Astrocyte (in vitro differentiated cells and primary cell): ENCODE data around the gene PRKAR2A.

Experiments
- EZH2 ChIP-seq: IDR thresholded peaks from 2 replicates; pipeline ENCODE4 v1.6.1; 2012; ENCODE audit warnings: mild to moderate bottlenecking, low read length, inconsistent platforms; ENCODE audit not compliant: insufficient read depth
- TF ChIP-seq, protein P1 (sequence below): IDR thresholded peaks from 2 replicates; pipeline ENCODE4 v1.5.1; 2011; ENCODE audit warnings: low read depth, mild to moderate bottlenecking, inconsistent platforms, low read length, moderate library complexity; ENCODE audit not compliant: insufficient read depth

GRCh38 chr3:48727511-48727910 is 120.2 kb downstream of the PRKAR2A start:
- TF ChIP-seq, protein P1, sequence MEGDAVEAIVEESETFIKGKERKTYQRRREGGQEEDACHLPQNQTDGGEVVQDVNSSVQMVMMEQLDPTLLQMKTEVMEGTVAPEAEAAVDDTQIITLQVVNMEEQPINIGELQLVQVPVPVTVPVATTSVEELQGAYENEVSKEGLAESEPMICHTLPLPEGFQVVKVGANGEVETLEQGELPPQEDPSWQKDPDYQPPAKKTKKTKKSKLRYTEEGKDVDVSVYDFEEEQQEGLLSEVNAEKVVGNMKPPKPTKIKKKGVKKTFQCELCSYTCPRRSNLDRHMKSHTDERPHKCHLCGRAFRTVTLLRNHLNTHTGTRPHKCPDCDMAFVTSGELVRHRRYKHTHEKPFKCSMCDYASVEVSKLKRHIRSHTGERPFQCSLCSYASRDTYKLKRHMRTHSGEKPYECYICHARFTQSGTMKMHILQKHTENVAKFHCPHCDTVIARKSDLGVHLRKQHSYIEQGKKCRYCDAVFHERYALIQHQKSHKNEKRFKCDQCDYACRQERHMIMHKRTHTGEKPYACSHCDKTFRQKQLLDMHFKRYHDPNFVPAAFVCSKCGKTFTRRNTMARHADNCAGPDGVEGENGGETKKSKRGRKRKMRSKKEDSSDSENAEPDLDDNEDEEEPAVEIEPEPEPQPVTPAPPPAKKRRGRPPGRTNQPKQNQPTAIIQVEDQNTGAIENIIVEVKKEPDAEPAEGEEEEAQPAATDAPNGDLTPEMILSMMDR, result no peak
- TF ChIP-seq EZH2, result no peak
